Urinary bladder (tissue), 4 donors: ENCODE results near the gene DCHS1. TPM values are rescaled to one million over a fixed set of nuclear protein-coding genes. Genes with fewer than 3 reads are reported as not detected.

Experiments used
- DNase-seq: peaks from one replicate; pipeline ENCODE4 v3.0.0-alpha.2; 2015; ENCODE audit errors: extremely low spot score
- H3K27ac ChIP-seq: one replicate; pipeline ENCODE4 v1.5.1; 2013; ENCODE audit warnings: low read depth, mild to moderate bottlenecking, moderate library complexity
- H3K36me3 ChIP-seq: one replicate; pipeline ENCODE4 v1.6.1; 2013; ENCODE audit warnings: mild to moderate bottlenecking, moderate library complexity; ENCODE audit not compliant: insufficient read depth
- H3K4me1 ChIP-seq: one replicate; pipeline ENCODE4 v1.6.1; 2013; ENCODE audit warnings: mild to moderate bottlenecking, moderate library complexity; ENCODE audit not compliant: insufficient read depth
- H3K4me3 ChIP-seq: one replicate; pipeline ENCODE4 v1.5.1; 2013; ENCODE audit warnings: low read depth, low read length
- WGBS: extraction: QIAGEN DNeasy Blood & Tissue Kit; methylation state at CpG from one replicate; pipeline ENCODE4 v1.1.7; 2013; 5-methylcytosine and 5-hydroxymethylcytosine counted together
- polyA plus RNA-seq: library from polyadenylated mRNA; stranded (reverse); fragments of 200-250 nt; gene quantifications from one replicate; pipeline ENCODE4 v1.2.3, GENCODE V29; 2013
- total RNA-seq: library from RNA; depleted of rRNA; stranded (reverse); fragments of >200 nt; gene quantifications from one replicate; pipeline ENCODE4 v1.2.3, GENCODE V29; 2014
- donor health status: healthy with polysubstance abuse.
- donor health status: healthy.

Gene DCHS1
- total and polyA plus RNA-seq, 2 donors = 28.6 to 49.2 TPM

- WGBS = 88% methylated on average over 3 of the region's 3 CpGs
- H3K4me3 ChIP-seq = no peak overlapping the region
Measured at GRCh38 chr11:6660712-6661111, 5.1 kb upstream of the DCHS1 start.

GRCh38 chr11:6658647-6659046 lies 3.0 kb upstream of the DCHS1 start:
- DNase-seq = no peak
- no peak overlapping the region for H3K4me3 ChIP-seq
- H3K27ac ChIP-seq = no peak overlapping the region

More at GRCh38 chr11:6660712-6661111, 5.1 kb upstream of the DCHS1 start:
- Histone ChIP-seq H3K4me1 (no peaks in the 10 kb centered on the region), H3K27ac (no peak overlapping the region), H3K36me3 (no peaks in the 10 kb centered on the region)
- no peak for DNase-seq

GRCh38 chr11:6657346-6657745 lies 1.7 kb upstream of the DCHS1 start:
- H3K4me3 ChIP-seq = no peak overlapping the region
- H3K36me3 ChIP-seq = no peaks in the 10 kb centered on the region
- WGBS = 51% methylated on average over 1 of the region's 1 CpG
- no peak for DNase-seq
- no peaks in the 10 kb centered on the region for H3K4me1 ChIP-seq
- H3K27ac ChIP-seq = no peak overlapping the region

More at GRCh38 chr11:6658647-6659046, 3.0 kb upstream of the DCHS1 start:
- Histone ChIP-seq H3K36me3 (no peaks in the 10 kb centered on the region), H3K4me1 (no peaks in the 10 kb centered on the region)

- H3K27ac ChIP-seq = no peak overlapping the region
- DNase-seq = no peak
- H3K4me3 ChIP-seq = no peak overlapping the region
- 60% methylated on average over 5 of the region's 5 CpGs for WGBS
- no peaks in the 10 kb centered on the region for H3K36me3 ChIP-seq
- H3K4me1 ChIP-seq = no peaks in the 10 kb centered on the region
Measured at GRCh38 chr11:6656936-6657335, 1.3 kb upstream of the DCHS1 start.

- no peak for DNase-seq
- H3K4me3 ChIP-seq = no peak overlapping the region
- 64% methylated on average over 4 of the region's 4 CpGs for WGBS
Measured at GRCh38 chr11:6656584-6656915, 941 bp upstream of the DCHS1 start.

GRCh38 chr11:6655020-6655789 lies 404 bp downstream of the DCHS1 start:
- peak overlapping the region; percentile 88 for H3K27ac ChIP-seq
- H3K36me3 ChIP-seq = no peaks in the 10 kb centered on the region
- peak overlapping the region; percentile 66 for H3K4me3 ChIP-seq
- under 1% methylated on average over 84 of the region's 84 CpGs for WGBS
- no peak for DNase-seq
- no peaks in the 10 kb centered on the region for H3K4me1 ChIP-seq

More at GRCh38 chr11:6656584-6656915, 941 bp upstream of the DCHS1 start:
- H3K4me1 ChIP-seq = no peaks in the 10 kb centered on the region
- no peak overlapping the region for H3K27ac ChIP-seq
- H3K36me3 ChIP-seq = no peaks in the 10 kb centered on the region

- no peak for DNase-seq
- H3K4me1 ChIP-seq = no peaks in the 10 kb centered on the region
- H3K36me3 ChIP-seq = no peaks in the 10 kb centered on the region
- WGBS = 27% methylated on average over 9 of the region's 9 CpGs
- peak overlapping the region; percentile 66 for H3K4me3 ChIP-seq
- H3K27ac ChIP-seq = peak overlapping the region; percentile 88
Measured at GRCh38 chr11:6654281-6655019, 1.2 kb downstream of the DCHS1 start.

GRCh38 chr11:6653656-6654055 lies 2.0 kb downstream of the DCHS1 start:
- H3K4me1 ChIP-seq = no peaks in the 10 kb centered on the region
- DNase-seq = no peak
- no peak overlapping the region for H3K4me3 ChIP-seq
- no peaks in the 10 kb centered on the region for H3K36me3 ChIP-seq
- H3K27ac ChIP-seq = no peak overlapping the region
- WGBS = 80% methylated on average over 2 of the region's 2 CpGs

GRCh38 chr11:6653097-6653496 lies 2.5 kb downstream of the DCHS1 start:
- WGBS = 87% methylated on average over 1 of the region's 1 CpG
- no peaks in the 10 kb centered on the region for H3K4me1 ChIP-seq
- H3K36me3 ChIP-seq = no peaks in the 10 kb centered on the region
- no peak overlapping the region for H3K4me3 ChIP-seq
- H3K27ac ChIP-seq = no peak overlapping the region
- no peak for DNase-seq

- no peak for DNase-seq
- Histone ChIP-seq H3K4me3 (no peak overlapping the region), H3K36me3 (no peaks in the 10 kb centered on the region), H3K27ac (no peak overlapping the region), H3K4me1 (no peaks in the 10 kb centered on the region)
- WGBS = 49% methylated on average over 3 of the region's 3 CpGs
Measured at GRCh38 chr11:6652182-6652581, 3.4 kb downstream of the DCHS1 start.

- Histone ChIP-seq H3K27ac (no peak overlapping the region), H3K36me3 (no peaks in the 10 kb centered on the region), H3K4me3 (no peak overlapping the region), H3K4me1 (no peaks in the 10 kb centered on the region)
- no peak for DNase-seq
- 44% methylated on average over 6 of the region's 6 CpGs for WGBS
Measured at GRCh38 chr11:6650980-6651379, 4.6 kb downstream of the DCHS1 start.

GRCh38 chr11:6650104-6650503 lies 5.5 kb downstream of the DCHS1 start:
- no peak for DNase-seq
- no peaks in the 10 kb centered on the region for H3K4me1 ChIP-seq
- H3K4me3 ChIP-seq = no peak overlapping the region
- H3K27ac ChIP-seq = no peak overlapping the region
- no peaks in the 10 kb centered on the region for H3K36me3 ChIP-seq

- Histone ChIP-seq H3K27ac (no peak overlapping the region), H3K4me3 (no peak overlapping the region), H3K36me3 (no peaks in the 10 kb centered on the region), H3K4me1 (no peaks in the 10 kb centered on the region)
- DNase-seq = no peak
- 53% methylated on average over 1 of the region's 1 CpG for WGBS
Measured at GRCh38 chr11:6648501-6648900, 7.1 kb downstream of the DCHS1 start.

GRCh38 chr11:6647836-6648235 lies 7.8 kb downstream of the DCHS1 start:
- 86% methylated on average over 2 of the region's 2 CpGs for WGBS
- DNase-seq = no peak
- H3K4me3 ChIP-seq = no peak overlapping the region
- H3K27ac ChIP-seq = no peak overlapping the region
- no peaks in the 10 kb centered on the region for H3K4me1 ChIP-seq
- no peaks in the 10 kb centered on the region for H3K36me3 ChIP-seq
